CD4-positive, alpha-beta T cell treated with Interleukin-12 subunit alpha and Interleukin-12 subunit beta, for 1 hour (primary cell): ENCODE results near the gene LMBR1.
"Not testable (repeated sequence)": the region's sequence is repeated elsewhere in the genome, so short reads cannot be mapped to it uniquely, and the experiment has no call there.

Experiments
- DNase-seq: peaks from one replicate; pipeline ENCODE4 v3.0.0-alpha.2; 2020

LMBR1 gene

DNA sequence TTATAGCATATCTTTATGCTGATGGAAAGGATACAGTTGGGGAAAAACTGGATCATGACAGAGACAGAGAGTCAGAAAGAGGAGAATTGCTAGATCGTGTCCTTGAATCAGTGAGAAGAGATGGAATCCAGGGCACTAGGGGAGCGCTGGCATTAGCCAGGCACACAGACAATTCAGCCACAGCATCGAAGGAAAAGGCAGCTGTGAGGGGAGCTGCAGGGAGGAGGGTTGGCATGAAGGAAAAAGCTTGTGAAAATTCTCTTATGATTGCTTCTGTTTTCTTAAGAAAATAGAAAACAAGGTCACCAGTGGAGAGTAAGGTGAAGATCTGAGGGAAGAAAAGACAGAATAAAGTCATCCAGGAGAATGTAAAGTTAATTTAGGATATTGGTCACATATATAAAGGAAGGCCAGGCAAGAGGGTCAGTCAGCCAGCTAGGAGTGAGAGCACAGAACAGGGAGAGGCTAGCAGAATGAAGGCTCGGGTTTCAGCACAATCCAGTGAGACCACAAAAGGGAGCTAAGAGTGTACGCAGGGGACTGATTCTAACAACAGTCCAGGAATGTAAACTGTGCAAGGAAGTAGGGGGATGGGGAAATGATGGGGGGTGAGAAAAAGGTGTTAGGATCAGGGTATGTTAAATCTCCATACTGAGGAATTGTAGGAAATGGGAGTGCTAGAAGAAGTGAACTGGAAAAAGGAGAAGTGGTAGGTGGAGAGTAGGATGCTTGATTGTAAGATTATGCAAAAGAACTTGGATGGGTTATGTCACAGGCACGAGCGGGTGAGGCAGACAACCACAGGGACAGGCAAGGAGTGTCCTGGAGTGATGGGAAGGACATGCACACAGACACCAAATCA lies 140.4 kb downstream of the LMBR1 start:
- DNase-seq, result no peak

DNA sequence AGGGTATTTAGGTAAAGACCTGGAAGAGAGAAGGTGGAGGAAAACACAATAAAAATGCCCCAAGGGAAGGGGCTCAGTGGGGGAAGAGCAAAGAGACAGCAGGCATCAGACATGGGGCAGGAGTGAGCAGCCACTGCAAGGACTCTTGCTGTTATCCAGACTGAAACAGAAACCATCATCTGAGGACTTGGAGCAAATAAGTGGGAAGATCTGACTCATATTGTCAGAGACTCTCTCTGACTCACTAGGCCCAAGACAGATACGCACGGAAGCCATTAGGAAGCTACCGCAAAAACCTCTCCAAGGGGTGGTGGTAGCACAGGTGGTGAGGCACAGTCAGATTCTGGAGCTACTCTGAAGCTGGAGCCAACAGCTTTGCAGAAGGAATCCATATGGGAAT lies 141.7 kb downstream of the LMBR1 start:
- DNase-seq, result no peak

DNA sequence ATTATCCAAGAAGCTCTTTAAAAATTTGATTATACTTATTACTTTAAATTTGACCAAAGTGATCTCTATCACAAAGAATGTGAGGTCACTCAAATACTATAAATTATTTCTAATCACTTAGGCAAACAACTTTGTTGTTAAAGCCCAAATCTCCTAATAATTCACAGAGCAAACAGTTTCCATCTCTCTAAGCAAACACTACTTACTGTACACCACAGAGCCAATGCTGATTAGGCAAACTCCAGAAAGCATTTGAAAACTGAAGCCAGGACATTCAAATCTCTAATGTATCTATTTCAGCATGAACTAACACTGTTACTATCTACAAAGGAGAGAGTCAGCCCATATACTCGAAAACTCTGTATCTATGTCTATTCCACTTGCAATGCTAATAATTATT lies 145.3 kb downstream of the LMBR1 start:
- DNase-seq, result no peak

DNA sequence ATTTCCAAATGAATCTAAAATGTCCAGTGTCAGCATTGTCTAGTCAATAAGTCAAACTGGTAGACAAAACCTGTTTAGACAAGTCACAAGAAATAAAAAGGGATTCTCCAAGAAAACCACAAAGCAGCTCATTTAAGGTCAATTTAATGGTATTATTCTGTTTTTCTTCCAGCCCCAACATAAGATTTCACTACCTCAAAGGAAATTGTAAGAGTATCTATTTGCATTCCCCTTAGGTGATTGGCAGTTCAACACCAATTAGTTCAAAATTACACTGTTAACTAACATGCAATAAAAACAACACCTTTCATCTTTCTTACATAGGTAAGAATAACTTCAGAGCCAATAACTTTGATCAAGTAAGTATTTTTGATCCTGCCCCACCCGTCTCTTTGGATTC lies 146.1 kb downstream of the LMBR1 start:
- DNase-seq, result no peak

DNA sequence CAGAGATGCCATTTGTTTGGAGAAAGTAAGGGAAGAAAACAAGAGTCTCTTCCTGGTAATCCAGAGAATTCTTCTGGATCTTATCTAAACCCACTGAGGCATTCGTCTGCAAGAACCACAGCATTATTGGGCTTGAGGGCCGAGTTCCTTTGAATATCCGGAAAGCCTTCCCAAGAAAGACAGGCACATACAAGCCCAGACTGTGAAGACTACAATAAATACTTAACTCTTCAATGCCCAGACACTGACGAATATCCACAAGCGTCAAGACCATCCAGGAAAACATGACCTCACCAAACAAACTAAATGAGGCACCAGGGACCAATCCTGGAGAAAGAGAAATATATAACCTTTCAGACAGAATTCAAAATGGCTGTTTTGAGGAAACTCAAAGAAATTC lies 153.4 kb downstream of the LMBR1 start:
- no peak for DNase-seq

DNA sequence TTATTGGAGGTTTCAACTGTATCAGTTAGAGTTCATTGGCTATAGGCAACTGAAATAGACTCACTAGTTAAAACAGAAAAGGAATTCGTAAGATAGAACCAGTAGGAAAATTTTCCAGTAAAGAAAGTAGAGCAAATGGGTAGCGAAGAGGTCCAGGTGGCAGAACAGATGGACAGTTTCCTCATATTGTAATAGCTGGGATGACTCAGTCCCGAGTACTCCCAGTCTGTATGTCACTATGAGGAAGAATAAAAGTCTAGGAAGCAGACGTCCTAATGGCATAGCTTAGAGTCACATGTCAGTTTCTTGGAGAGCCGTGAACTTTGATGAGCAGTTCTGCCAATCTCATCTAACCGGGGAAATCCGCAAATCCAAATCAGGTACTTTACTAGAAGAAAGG lies 157.1 kb downstream of the LMBR1 start:
- no peak for DNase-seq

DNA sequence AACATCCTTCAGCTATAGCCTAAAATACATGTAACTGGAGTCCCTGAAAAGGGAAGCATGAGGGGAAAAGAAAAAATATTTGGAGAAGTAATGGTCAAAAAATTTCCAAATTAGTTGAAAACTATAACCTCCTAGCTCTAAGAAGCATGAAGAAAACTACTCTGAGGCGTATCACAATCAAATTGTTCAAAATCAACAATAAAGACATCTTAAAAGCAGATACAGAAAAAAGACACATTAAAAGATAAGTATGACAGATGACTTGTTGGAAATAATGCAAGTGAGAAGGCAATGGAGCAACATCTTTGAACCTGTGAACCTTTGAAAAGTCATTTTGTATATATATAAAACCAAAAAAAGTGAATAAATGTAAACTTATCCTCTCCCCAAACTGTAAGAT lies 159.3 kb downstream of the LMBR1 start:
- DNase-seq, result no peak

DNA sequence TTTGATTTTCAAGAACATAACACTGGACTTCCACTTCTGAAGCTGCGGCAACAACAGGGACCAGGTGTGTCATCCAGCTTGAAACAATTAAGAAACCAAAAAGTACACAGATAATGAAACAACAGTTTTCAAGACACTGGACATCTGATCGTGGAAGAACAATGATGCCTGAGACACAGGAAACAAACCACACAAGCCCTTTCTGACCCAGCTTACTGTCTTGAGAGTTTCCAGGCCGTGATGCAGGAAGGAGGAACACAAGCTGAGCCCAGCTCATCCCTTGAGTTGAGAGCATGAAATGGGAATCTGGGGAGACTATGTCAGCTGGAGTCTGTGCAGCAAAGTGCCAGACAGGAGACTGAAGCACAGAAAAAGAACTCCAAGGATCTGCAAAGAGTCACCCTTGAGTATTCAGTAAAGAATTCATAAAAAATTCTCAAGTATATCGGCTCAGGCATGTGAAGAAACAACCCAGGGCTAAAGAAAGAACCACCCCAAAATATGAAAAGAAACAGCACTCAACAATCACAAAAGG lies 160.8 kb downstream of the LMBR1 start:
- DNase-seq, result no peak

DNA sequence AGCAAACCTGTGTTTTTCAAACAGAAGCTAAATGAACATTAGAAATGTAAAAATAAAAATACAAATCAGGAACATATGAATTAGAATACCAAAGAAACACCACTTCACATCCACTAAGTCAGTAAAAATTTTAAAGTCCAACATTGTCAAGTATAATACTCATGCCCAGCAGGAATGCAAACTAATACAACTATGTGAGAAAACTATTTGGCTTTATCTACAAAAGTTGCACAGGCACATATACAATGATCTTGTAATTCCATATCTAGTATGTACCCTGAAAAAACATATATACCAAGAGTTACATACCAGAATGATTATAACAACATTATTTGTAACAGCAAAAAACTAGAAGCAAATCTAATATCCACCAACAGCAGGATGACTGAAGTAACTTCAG lies 161.3 kb downstream of the LMBR1 start:
- DNase-seq, result no peak

DNA sequence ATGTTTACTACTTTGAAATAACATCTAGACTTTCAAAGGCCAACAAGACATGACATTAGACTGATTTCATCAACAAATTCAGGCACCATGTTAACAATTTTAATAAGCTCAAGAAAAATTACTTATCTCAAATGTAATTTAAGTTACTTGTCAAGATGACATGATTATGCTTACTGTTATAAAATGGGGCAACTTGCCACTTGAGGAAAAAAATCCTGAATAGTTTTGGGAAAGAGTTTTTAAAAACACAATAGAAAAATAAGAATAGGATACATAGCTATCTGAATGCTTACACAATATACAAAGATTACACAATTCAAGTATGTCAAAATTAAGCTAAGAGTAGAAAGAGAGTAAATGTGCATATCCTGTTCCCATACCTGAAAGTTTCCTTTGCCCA lies 167.0 kb downstream of the LMBR1 start:
- no peak for DNase-seq

DNA sequence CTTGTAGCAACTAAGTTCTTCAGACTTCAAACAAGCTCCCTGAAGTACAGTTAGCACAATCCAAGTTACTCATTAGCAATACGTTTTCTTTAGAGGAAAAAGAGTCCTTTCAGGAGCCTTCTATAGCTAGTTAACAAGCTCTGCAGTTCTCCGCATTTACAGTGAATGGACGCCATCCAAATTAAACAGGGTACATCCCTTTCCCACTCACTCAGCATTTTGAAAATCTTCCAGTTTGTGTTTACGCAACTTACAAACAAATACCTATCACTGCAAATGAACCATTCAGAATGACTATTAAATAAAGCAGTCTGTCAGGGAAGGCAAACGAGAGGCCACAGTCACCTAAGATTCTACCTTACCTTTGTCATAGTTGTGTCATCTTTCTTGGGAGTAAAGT lies 167.9 kb downstream of the LMBR1 start:
- DNase-seq, result no peak

DNA sequence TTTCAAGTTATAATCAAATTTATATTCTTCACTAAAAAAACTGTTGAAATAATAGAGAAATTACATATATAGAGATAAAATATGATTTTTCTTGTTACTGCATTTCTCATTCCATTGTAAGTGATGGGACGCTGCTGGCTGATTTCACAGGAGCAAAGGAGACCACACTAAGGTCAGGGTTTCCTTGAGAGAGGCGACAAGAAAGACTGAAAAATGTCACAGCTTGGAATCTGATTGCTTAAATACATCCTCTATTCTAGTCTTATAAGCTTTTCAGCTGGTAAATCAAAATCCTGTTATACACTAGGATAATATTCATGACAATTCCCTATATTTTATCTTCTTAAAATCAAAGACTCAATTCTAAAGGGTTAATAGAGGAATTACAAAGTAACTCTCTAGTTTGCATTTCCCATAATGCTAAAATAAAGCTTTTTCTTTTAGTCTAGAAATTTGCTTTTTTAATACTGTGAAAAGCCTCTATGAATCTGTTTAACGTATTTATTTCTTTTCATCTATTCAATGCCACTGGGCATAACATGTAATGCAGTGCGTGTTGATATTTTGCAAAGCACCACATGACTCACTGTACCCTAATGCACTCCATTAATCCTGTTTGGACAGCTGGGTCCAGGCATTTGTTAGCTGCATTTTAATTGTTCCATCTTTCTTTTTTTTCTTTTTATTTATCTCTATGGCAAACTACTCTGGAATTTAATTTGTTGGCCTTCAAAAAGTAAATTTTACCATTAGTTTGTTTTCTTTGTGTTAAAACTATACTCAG lies 170.7 kb downstream of the LMBR1 start:
- DNase-seq, result no peak

DNA sequence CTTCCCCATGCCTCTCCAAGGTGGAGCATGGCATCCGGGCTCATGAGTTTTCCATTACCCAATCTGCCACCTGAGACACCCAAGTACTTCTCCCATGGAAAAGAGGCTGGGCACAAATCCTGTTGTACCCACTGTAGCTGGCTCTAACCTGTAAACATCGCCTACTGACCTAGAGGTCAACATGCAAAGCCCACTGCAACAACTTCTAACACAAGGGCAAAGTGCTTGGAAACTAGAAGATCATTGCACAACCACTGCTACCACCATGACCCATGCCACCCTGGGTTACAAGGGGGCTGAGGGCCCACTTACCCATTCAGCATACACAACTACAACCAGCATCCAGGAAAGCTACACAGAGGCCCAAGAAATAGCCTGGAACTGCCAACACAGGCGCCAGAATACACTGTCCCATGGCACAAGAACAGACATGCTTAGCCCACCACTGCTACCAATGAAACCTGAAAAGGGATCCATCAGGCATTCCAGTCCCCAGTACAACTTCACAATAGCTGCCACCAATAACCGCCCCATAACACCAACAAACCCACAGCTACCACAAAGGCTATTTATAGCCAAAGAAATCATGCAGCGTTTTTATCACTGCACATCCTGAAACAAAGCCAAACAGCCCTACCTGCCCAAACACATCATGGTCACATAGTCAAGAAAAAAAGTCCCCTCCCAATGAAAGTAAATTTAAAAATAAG lies 189.1 kb downstream of the LMBR1 start:
- DNase-seq, result no peak

DNA sequence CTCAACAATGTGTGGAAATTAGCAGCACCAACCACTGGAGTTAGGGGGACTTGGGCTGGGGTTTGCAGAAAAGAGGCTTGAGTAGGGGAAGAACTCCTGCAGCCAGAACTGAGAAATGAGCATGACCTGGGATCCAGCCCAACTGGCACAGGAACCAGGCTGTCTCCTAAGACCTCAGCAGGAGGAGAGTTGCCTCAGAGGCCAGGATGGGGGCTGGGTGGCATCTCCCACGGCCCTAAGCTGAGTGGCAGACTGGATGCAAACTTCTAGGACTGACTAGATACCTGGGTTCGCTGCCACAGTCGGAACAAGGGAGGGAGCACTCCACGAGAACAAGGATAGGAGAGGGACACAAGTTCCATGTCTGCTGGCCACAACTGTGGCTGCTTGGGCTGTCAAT lies 189.8 kb downstream of the LMBR1 start:
- DNase-seq, result no peak

DNA sequence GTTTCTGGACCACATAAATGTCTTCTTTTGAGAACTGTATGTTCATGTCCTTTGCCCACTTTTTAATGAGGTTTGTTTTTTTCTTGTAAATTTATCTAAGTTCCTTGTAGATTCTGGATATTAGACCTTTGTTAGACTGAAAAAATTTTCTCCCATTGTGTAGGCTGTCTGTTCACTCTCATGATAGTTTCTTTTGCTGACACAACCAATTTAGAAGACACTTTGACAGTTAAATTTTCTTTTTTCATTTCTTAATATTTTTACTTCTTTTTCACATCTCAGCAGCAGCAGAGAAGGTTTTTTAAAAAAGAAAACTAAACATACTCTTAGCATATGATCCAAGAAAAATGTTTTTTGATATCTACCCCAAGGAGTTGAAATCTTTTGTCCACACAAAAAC lies 190.6 kb downstream of the LMBR1 start:
- no peak for DNase-seq

DNA sequence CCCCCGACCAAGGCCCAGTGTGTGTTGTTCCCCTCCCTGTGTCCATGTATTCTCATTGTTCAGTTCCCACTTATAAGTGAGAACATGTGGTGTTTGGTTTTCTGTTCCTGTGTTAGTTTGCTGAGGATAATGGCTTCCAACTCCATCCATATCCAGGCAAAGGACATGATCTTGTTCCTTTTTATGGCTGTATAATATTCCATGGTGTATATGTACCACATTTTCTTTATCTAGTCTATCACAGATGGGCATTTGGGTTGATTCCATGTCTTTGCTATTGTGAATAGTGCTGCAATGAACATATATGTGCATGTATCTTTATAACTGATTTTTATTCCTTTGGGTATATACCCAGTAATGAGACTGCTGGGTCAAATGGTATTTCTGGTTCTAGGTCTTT lies 191.2 kb downstream of the LMBR1 start:
- DNase-seq, result not testable (repeated sequence)

DNA sequence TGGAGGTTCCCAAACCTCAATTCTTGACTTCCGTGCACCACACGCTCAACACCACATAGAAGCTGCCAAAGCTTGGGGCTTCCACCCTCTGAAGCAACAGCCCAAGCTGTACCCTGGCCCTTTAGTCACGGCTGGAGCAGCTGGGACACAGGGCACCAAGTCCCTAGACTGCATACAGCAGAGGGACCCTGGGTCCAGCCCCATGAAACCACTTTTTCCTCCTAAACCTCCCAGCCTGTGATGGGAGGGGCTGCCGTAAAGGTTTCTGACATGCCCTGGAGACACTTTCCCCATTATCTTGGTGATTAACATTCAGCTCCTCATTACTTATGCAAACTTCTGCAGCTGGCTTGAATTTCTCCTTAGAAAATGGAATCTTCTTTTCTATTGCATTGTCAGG lies 194.5 kb downstream of the LMBR1 start:
- not testable (repeated sequence) for DNase-seq

DNA sequence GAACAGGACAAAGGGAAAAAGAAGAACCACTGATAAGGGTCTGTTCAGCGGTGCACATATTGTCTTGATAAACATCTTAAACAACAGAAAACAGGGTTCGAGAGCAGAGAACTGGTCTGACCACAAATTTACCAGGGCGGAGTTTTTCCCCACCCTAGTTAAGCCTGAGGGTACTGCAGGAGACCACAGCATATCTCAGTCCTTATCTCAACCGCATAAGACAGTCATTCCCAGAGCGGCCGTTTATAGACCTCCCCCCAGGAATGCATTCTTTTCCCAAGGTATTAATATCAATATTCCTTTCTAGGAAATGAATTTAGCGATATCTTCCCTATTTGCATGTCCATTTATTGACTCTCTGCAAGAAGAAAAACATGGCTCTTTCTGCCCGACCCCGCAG lies 195.7 kb downstream of the LMBR1 start:
- DNase-seq, result not testable (repeated sequence)

DNA sequence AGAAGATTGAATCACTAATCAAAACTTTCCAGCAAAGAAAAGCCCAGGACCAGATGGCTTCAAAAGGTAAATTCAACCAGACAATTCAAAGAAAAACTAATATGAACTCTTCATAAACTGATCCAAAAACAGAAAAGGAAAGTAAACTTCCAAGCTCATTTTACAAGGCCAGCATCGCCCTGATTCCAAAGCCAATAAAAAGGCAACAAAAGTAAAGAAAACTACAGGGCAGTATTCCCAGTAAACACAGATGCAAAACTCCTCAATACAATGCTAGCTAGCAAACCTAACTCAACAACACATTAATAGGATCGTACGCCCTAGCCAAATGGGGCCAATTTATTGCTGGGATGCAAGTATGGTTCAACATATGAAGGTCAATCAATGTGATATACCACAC lies 199.4 kb downstream of the LMBR1 start:
- DNase-seq, result no peak

DNA sequence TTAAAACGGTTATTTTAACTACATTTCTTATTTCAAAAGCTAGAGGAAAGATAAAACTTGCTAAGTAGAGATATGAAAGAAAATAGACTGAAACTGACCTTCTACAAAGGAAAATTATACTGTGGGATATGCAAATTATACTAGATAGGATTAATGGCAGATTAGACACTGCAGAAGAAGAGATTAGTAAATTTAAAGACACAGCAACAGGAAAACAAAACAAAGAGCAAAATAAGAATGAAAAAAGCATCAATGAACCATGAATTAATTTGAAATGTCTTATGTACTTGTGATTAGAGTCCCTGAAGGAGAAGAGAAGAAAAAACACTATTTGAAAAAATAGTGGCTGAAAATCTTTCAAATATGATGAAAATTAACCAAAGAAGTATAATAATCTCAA lies 200.1 kb downstream of the LMBR1 start:
- DNase-seq, result no peak

DNA sequence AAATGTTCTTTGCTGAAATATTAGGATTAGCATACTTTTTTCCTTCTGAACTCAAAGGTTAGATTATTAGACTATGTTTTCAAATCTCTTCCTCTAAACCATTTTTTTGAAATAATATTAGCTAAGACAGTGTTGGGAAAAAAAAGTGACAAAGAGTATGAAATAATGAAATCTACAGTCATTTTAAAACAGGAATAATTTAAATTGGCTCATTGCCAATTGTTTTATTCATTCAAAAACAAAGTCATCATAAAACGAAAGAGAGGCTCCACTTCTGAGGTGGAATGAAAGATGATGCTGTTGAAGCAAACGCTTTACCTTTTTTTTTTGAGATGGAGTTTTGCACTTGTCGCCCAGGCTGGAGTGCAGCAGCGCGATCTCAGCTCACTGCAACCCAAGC lies 201.2 kb downstream of the LMBR1 start:
- no peak for DNase-seq

DNA sequence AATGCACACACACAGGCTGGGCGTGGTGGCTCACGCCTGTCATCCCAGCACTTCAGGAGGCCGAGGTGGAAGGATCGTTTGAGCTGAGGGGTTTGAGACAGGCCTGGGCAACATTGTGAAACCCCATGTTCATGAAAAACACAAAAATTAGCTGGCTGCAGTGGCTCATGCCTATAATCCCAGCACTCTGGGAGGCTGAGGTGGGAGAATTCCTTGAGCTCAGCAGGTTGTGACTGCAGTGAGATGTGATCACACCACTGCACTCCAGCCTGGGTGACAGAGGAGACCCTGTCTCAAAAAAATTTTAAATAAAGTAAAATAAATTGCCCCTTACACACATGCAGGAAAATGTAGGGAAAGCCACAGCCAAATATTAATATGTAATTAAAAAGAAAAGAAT lies 208.3 kb downstream of the LMBR1 start:
- DNase-seq, result no peak

DNA sequence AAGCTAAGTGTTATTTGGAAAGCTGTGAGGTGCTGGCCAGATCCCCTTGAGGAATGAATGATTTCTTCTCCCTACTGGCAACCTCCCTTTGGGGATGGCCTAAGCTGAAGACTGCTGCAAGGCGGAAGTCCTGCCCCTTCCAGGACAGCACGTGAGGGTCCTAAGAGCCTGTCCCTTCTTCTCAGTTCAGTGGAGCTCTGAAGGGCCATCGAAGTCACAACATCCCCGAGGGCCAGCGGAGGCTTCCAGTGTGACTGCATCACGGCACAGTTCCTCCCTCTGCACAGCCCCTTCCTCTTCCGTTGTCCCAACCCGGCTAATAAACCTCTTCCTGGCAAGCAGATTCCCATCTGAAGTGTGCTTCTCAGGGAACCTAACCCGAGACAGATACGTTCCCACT lies 208.7 kb downstream of the LMBR1 start:
- no peak for DNase-seq

DNA sequence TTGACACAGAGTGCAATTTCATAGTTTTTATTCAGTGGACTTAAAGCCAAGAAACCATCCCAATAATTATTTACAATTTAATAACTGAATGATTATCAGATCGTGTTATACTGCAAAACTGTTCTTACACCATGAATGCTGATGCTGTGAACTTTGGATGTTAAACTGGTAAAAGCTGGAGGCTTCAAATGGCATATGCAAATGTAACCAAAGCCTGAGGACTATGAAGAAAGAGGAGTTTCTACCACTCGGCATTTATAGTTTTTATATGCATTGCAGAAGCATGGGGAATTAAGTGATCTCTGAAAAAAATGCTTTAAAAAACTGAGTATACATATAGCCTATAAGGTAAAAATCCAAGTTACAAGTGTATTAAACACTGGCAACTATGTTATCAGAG lies 210.1 kb downstream of the LMBR1 start:
- no peak for DNase-seq
